GM20431 (cell line): Measurements from ENCODE around the gene LRBA.
"Not testable (repeated sequence)": the region's sequence is repeated elsewhere in the genome, so short reads cannot be mapped to it uniquely, and the experiment has no call there.

Source experiments
- in situ Hi-C: fragments of 300-500 bp; cut with MseI, MboI; formaldehyde crosslinking; loops from one replicate; pipeline ENCODE4 v1.15.0; 2020; ENCODE audit warnings: low sequenced_read_pairs; ENCODE audit not compliant: unreplicated experiment

The LRBA gene

GRCh38 chr4:151022586-151022985 lies 7.5 kb upstream of the LRBA start:
- in situ Hi-C loops = no loop called here

- in situ Hi-C loops = no loop called here
These were observed 6.7 kb upstream of the LRBA start for GRCh38 chr4:151021637-151022334.

GRCh38 chr4:151015459-151016347 lies 619 bp upstream of the LRBA start:
- in situ Hi-C loops = no loop called here

- in situ Hi-C loops = no loop called here
These were observed 1.1 kb downstream of the LRBA start for GRCh38 chr4:151013944-151014343.

- in situ Hi-C loops = no loop called here
These were observed 1.6 kb downstream of the LRBA start for GRCh38 chr4:151013491-151013890.

GRCh38 chr4:151012820-151013219 lies 2.3 kb downstream of the LRBA start:
- in situ Hi-C loops = no loop called here

- in situ Hi-C loops = no loop called here
These were observed 2.7 kb downstream of the LRBA start for GRCh38 chr4:151012376-151012775.

- in situ Hi-C loops = no loop called here
These were observed 10.9 kb downstream of the LRBA start for GRCh38 chr4:151004222-151004621.

GRCh38 chr4:151000747-151001429 lies 14.2 kb downstream of the LRBA start:
- in situ Hi-C loops = no loop called here

- in situ Hi-C loops = no loop called here
These were observed 16.0 kb downstream of the LRBA start for GRCh38 chr4:150999086-150999485.

GRCh38 chr4:150997141-150997540 lies 17.9 kb downstream of the LRBA start:
- in situ Hi-C loops = no loop called here

- in situ Hi-C loops = no loop called here
These were observed 20.4 kb downstream of the LRBA start for GRCh38 chr4:150994721-150995120.

GRCh38 chr4:150993577-150993976 lies 21.5 kb downstream of the LRBA start:
- in situ Hi-C loops = not testable (repeated sequence)

GRCh38 chr4:150990993-150991392 lies 24.1 kb downstream of the LRBA start:
- in situ Hi-C loops = no loop called here

GRCh38 chr4:150990250-150990649 lies 24.8 kb downstream of the LRBA start:
- in situ Hi-C loops = no loop called here

- in situ Hi-C loops = no loop called here
These were observed 26.8 kb downstream of the LRBA start for GRCh38 chr4:150988238-150988637.

- in situ Hi-C loops = no loop called here
These were observed 27.9 kb downstream of the LRBA start for GRCh38 chr4:150987204-150987603.

- in situ Hi-C loops = no loop called here
These were observed 29.0 kb downstream of the LRBA start for GRCh38 chr4:150986085-150986484.

GRCh38 chr4:150983851-150984250 lies 31.2 kb downstream of the LRBA start:
- in situ Hi-C loops = no loop called here

- in situ Hi-C loops = no loop called here
These were observed 32.4 kb downstream of the LRBA start for GRCh38 chr4:150982557-150983233.
